CD4-positive, alpha-beta T cell treated with Interleukin-6 at 100 ng/mL for 8 hours (primary cell): ENCODE measurements around the gene PLEKHG4B.
"Not testable (repeated sequence)": the region's sequence is repeated elsewhere in the genome, so short reads cannot be mapped to it uniquely, and the experiment has no call there.

Experiments
- DNase-seq: peaks from one replicate; pipeline ENCODE4 v3.0.0-alpha.2; 2020; ENCODE audit warnings: mixed read lengths, low spot score

PLEKHG4B gene

DNA sequence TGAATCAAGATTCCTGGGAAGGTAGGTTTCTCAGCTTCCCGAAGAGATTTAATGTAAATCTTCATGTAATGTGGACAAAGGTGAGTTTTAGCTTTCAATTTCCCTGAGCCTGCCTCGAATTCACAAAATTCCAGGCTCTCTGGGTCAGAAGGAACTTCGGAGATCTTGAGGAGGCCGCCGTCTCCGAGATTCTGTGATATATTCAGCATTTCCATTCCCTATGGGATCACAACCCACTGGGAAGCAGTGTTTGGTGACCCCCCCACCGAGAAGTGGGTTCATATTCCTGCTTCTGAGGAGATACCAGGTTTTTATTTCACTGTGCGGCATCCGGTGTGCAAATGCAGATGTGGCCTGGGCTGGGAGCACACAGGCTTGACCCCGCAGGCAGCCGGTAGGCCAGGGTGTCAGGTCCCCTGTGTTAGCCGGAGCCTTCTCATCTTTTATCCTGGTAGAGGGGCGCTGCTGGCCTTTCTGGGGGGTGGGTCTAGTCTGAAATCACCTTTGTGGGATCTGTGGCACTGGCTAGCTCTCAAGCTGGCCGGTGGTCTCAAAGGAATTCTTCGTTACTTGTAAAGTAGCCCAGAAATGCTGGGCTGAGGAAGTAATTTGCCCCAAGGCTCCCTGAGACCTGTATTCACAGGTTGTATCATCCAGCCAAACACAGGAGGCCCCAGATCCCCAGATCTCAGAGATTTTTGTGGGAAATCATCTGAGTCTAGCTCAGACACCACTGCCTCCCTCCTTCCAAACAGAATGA lies 1.4 kb downstream of the PLEKHG4B start:
- DNase-seq = no peak

DNA sequence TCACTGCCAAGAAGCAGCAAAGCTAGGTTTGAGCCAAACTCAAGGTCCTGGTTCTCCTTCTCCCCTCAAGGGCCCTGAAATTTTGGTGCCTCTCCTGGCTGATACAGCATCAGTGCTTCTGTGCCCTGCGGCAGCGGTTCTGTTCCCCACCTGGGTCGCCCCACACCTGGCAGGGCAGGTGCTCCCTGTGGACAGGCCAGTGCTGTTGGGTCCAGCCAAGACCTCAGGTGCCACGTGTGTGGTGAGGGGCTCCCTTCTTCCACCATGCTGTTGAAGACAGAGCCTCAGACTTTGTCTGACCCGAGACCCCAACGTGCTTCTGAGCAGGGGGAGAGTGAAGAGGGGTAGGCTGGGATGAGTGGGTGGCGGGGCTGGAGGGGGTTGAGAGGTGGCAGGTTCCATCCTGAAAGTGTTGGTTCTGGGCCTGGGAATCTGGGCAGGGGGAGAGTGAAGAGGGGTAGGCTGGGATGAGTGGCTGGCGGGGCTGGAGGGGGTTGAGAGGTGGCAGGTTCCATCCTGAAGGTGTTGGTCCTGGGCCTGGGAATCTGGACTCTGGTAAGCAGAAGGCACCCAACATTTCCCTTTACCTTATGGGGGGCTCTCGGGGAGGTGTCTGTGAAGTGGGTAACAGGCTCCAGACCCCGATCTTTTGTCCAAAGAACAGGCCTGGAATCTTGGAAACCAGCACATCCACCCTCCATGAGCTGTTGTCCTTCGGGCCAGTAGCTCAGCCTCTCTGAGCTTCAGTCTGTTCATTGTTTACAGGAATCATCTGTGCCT lies 2.3 kb downstream of the PLEKHG4B start:
- no peak for DNase-seq

DNA sequence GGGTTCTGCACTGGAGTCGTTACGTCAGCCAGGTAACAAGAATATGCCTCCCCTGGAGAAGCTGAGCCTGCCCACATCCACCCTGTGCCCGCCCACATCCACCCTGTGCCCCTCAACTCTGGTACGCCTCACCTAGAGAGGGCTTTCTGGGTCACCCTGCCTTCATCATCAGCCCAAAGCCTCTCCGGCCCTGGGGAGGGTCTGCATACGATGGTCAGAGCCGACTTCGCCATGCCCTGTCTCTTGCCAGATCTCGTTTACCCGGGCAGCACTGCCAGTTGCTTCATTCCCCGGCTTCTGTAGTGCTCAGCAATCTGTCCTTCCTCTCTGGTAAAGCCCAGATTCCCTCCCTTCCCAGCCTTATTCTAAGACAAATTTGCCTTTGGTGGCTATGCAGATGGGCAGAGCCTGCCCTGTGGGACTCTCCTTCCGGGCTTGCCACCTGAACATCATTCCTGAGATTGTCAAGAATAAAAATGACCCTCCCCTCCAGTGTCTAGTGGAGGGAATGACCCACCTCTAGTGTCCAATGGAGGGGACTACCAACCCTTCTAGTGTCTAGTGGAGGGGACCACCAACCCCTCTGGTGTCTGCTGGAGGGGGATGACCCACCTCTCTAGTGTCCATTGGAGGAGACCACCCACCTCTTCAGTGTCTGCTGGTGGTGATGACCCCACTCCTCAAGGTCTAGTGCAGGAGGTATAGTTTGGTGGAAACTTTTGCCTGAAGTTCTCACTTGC lies 3.4 kb downstream of the PLEKHG4B start:
- no peak for DNase-seq

DNA sequence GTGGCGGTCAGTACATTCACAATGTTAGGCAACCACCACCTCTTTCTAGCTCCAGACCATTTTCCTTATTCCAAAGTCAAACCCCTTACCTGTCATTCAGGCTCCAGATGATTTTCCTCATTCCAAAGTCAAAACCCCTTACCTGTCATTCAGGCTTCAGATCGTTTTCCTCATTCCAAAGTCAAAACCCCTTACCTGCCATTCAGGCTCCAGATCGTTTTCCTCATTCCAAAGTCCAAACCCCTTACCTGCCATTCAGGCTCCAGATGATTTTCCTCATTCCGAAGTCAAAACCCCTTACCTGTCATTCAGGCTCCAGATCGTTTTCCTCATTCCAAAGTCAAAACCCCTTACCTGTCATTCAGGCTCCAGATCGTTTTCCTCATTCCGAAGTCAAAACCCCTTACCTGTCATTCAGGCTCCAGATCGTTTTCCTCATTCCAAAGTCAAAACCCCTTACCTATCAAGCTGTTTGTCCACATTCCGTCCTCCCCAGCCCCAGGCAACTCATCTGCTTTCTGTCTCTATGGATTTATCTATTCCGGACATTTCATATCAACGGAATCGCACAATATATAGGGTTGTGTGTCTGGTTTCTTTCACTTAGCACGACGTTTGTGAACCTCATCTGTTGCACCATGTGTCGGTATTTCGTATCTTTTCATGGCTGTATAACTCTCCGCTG lies 5.2 kb downstream of the PLEKHG4B start:
- DNase-seq = no peak

DNA sequence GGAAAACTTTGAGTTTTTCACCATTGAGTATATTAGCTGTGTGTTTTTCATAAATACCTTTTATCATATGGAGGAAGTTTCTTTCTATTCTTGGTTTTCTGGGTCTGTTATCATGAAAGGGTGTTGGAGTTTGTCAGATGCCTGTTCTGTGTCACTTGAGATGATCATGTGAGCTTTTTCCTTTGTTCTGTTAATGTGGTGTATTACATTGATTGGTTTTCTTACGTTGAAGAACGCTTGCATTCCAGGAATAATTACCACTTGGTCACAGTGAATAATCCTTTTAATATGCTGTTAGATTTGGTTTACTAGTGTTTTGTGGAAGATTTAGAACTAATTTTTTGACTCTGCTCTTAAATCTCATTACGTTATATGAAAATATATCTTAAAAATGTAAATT lies 7.8 kb downstream of the PLEKHG4B start:
- DNase-seq = no peak

DNA sequence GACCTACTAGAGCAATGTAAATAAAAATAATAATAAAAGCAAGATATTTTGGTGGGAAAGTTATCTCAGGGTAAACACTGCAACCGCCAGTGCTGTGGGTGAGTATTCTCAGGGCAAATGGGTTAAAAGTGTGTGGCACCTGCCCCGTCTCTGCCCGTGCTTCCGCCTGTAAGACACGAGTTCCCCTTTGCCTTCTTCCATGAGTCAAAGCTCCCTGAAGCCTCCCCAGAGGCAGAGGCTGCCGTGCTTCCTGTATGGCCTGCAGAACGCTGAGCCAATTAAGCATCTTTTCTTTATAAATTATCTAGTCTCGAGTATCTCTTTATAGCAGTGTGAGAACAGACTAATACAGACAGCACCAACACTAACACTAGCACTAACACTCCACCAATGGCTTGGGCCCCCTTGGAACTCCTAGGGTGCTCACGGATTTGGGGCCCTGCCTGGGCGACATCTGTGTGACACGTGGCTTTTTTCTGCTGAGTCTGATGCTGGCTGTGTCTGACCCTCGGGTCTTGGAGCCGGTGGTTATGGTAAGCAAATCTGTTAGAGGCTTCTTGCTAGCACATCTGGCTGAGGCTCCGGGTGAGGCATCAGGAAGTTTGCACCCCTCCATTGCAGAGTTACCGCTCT lies 10.6 kb downstream of the PLEKHG4B start:
- DNase-seq = no peak

DNA sequence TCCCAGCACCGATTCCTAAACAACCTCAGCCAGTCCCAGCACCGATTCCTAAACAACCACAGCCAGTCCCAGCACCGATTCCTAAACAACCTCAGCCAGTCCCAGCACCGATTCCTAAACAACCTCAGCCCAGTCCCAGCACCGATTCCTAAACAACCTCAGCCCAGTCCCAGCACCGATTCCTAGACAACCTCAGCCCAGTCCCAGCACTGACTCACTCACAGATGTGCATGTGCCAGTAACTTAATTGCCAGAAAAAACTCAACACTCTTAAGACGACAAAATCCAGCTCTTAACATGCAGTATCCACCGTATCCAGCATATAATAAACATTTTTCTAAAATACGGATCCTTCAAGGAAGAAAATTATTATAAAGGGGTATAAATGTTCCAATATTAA lies 12.1 kb downstream of the PLEKHG4B start:
- DNase-seq = not testable (repeated sequence)

DNA sequence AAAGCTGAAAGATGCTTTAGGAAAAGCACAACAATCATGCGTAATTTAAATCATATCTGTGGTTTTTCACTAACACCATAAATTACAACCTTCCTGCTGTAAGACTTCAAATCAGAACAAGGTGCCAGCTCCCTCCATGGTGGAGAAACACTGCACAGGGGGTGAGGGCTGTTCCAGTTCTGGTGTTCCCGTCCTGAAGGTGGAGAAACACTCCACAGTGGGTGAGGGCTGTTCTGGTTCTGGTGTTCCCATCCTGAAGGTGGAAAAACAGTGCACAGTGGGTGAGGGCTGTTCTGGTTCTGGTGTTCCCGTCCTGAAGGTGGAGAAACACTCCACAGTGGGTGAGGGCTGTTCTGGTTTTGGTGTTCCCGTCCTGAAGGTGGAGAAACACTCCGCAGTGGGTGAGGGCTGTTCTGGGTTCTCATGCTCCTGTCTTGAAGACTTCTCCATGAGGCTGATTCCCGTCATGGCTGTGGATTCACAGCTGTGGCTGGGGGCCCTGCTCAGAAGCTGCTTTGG lies 12.9 kb downstream of the PLEKHG4B start:
- no peak for DNase-seq

DNA sequence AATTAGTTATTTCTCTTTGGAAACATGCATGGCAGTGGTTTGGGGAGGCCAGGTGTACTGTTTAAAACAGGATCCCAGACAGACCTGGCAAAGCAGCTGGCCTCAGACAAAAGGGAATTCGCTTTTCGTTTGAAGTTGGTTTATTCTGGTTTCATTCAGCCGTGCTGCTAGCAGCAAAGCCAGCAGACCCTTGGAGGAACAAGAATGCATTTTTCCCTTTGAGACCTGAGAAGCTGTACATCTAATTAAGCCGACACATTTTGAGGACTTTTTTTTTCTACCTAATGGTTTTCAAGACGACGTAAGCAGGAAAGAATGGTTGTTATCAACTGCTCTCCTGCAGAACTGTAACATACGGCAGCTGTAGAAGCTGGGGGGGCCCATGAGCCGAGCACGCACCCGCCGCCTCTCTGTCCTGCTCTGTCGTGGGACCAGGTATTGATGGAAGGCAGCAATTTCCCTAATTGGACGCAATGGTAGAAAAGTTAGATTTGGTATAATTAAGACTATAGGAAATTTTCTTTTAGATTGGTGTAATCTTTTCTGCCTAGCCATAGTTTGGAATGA lies 13.6 kb downstream of the PLEKHG4B start:
- no peak for DNase-seq

DNA sequence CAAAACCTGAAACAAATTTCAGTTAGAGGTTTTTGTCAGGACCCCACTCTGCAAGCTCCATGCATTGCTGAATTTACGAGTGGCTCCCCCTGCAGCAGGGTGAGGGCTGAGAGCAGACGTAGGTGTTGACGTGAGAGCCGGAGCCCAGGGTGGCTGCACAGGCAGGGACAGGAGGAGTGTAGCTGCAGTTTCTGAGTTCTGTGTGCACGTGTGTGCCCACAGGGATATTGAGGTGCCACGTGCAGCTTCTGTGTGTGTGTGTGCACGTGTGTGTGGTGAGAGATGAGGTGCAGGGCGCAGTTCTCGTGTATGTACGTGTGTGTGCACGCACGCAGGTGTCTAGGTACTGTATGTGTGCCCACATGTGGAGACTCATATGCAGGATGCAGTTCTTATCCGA lies 14.6 kb downstream of the PLEKHG4B start:
- no peak for DNase-seq

DNA sequence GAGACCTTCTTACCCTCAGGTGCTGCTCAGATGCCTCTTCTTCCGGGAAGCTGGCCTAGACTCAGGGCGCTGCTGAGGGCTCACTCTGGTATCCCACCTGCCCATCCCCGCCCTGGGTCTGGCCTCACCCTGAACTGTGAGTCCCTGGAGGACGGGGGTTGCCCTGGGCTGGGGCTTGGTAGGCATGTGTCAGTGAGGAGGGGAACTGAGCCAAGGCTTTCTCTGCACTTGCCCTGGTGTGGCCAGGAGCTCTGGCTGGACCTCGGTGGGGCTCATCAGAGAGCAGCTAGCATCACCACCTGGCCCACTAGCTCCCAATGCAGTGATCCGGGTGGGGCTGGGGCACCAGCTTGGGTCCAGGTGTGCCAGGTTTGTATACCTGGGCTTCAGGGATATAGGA lies 15.6 kb downstream of the PLEKHG4B start:
- DNase-seq = no peak

DNA sequence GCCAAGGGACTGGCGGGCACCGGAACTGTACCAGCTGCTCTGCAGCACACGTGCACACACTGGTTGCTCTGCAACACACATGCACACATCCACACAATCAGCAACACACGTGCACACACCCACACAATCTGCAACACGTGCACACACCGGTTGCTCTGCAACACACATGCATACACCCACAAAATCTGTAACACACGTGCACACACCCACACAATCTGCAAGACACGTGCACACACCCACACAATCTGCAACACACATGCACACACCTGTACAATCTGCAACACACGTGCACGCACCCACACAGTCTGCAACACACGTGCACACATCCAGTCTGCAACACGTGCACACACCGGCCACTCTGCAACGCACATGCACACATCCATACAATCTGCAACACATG lies 17.9 kb downstream of the PLEKHG4B start:
- DNase-seq = no peak

DNA sequence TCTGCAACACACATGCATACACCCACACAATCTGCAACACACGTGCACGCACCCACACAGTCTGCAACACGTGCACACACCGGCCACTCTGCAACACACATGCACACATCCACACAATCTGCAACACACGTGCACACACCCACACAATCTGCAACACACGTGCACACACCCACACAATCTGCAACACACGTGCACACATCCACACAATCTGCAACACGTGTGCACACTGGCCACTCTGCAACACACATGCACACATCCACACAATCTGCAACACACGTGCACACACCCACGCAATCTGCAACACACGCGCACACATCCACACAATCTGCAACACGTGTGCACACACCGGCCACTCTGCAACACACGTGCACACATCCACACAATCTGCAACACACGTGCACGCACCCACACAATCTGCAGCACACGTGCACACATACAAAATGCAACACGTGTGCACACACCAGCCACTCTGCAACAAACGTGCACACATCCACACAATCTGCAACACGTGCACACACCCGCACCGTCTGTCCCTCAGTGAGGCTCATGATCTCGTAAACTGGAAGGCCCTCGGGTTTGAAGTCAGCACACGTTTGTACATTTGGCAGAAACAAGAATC lies 18.4 kb downstream of the PLEKHG4B start:
- no peak for DNase-seq

DNA sequence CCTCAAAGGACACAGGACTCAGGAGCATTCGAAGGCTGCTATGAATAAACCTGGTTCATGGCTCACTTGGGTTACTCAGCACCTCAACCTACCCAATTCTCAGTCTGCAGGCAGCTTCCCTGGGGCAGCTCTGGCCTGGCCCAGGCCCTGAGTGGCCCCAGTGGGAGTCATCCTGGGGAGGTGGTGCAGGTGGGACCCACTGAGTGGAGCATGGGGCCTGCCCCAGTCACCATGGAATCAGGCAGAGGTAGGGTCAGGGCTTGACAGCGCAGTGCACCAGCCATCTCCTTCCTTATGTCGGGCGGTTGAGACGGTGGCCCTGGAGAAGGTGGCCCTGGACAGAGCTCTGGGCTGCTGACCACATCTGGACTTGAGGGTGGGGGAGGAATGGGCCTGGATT lies 19.2 kb downstream of the PLEKHG4B start:
- DNase-seq = no peak

DNA sequence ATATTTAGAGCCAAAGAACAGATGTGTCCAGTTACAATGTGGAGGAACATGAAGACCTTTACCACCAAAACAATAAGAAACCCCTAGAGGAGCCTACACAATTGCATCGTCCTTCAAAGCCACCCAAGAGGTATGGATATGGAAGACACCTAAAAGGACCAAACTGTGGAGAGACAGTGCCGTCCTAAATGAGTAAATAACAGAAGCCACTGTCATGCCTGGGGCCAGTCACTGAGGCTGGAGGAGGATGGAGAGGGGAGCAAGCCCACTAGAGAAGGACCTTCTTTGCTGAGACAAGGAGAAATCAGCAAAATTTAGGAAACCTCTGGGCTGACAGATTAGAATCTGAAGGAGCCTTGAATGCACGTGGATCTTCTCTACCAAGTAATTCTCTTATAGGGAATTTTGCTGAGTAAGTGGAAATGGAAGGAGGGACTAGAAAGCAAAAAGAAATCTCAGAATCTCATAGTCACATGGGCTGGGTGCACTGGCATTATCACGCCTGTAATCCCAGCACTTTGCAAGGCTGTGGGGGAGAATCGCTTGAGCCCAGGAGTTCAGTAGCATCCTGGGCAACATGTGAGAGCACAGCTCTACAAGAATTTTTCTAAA lies 27.6 kb downstream of the PLEKHG4B start:
- no peak for DNase-seq

DNA sequence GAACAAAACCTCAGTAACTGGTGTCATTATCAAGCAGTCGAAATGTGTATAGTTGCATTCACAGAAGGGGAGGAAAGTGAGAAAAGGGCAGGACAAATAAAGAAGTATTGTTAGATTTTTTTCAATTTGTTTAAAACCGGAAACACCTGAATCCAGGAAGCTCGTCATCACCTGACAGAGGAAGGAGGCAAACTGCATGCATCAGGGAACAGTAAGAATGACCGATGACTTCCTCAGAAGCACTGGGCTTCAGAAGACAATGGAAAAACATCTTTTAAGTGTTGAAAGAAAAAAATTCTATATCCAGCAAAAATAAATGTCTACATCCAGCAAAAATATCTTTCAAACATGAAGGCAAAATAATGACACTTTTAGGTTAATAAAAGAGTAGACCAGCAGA lies 29.5 kb downstream of the PLEKHG4B start:
- DNase-seq = no peak

DNA sequence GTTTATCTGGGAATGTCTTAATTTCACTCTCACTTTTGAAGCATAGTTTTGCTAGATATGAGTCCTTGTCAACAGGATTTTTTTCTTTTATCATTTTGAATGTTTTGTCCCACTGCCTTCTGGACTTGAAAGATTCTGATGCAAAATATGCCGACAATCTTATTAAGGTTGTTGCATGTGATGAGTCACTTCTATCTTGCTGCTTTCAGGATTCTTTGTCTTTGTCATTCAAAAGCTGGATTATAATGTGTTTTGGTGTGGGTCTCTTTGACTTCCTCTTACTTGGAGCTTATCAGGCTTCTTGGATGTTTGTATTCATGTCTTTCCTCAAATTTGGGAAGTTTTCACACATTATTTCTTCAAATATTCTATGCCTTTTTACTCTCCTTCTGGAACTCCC lies 33.8 kb downstream of the PLEKHG4B start:
- no peak for DNase-seq

DNA sequence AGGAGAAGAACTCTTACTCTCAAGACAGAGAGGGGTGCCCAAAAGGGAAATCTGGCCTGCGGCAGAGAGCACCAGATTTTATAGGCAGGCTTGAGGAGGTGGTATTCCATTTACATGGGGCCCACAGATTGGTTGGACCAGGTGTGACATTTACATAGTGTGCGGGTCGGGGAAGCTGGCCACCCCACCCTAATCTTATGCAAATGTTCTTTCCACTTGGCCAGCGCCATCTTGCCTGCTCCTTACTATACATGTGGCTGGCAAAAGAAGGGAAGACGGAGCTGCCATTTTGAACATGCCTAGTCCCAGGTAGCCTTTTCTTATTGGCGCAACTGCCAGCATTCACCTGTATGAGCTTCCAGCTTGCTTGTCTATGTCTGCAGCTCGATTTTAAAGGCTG lies 34.8 kb downstream of the PLEKHG4B start:
- DNase-seq = no peak

DNA sequence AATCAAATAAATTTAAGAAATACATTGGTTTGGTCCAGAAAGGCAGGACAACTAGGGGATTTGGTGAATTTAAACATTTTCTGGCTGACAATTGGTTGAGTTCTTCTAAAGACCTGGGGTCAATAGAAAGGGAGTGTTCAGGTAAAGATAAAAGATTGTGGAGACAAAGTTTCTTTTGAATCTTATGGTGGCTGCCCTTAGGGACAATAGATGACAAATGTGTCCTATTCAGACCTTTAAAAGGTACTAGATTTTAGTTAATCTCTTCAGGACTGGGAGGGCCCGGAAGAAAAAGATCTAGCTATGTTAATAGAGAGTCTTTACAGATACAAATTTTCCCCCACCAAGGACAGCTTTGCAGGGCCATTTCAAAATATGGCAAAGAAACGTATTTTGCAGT lies 35.9 kb downstream of the PLEKHG4B start:
- no peak for DNase-seq

DNA sequence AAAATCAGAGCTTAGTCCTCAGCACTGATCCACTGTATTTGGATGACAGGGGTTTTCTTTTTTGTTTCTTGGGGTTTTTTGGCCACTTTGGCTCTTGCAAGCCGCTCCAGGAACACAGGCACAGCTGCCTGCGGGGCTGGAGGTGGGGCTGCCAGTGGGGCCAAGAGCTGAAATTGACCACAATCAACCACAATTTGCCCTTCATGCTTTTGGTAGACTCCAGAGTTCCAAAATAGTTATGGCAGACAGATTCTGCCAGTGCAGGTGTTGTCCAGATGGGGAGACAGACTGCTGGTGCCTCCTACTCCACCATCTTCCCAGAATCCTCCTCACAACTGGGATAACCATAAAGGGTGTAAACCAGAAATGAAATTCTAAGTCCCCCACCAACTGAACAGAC lies 36.5 kb downstream of the PLEKHG4B start:
- DNase-seq = no peak
